Measurements from ENCODE around the gene CRTC3. TPM values are rescaled to one million over a fixed set of nuclear protein-coding genes. Genes with fewer than 3 reads are reported as not detected.

The CRTC3 gene
- total and polyA plus RNA-seq, 2 of the 13 experiments (the other 11 are each of a cell fraction or from before 2014, with no cell fraction given) = 8.4 to 11.8 TPM

DNA sequence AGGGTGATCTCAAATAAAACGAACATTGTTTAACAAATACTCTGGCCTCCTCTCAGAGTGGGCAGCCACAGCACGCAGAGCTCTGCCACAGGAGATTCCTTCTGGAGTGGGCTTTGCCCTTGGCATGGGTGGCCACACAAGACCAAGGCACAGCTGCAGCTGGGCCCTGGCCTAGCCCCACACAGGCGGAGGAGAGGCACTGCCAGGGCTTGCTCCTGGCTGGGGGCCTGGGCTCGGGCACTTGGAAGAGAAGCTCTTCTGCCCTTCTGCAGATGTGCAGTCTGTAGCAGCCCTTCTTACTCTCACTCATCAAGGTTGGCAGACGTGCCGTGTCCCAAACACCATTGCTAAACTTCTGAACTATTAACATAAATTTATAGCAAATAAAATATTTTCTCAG lies 67.2 kb downstream of the CRTC3 start:
- CTCF ChIA-PET (ENCODE audit: low intra/inter-chr PET ratio, low total read pairs) = no interaction called here
- Histone ChIP-seq H3K27me3 (ENCODE audit: control insufficient read depth in 1 of 2, insufficient read depth in 2 of 2, low read length in 2 of 2) (no peaks in the 10 kb centered on the region), H3K36me3 (replicated peaks in 1 of 2; ENCODE audit: control insufficient read depth in 1 of 2, insufficient read depth in 2 of 2, low read length in 2 of 2) (peaks cover 0 to 4% of the 10 kb centered on the region in 2 experiments; a peak in 1 of 5 replicates), H3K79me2 (ENCODE audit: insufficient read depth, low read length) (no peaks in the 10 kb centered on the region), H3K9me3 (ENCODE audit: low read length) (no peaks in the 10 kb centered on the region), H3K4me1 (ENCODE audit: insufficient read depth, low read length) (peaks cover 23% of the 10 kb centered on the region), H3K4me3 (replicated peaks in 1 of 3; ENCODE audit: insufficient read depth in 1 of 3, low read depth in 2 of 3, low read length in 3 of 3) (no peak overlapping the region), H2AFZ (ENCODE audit: low read length) (no peak overlapping the region), H3K4me2 (ENCODE audit: low read depth, low read length) (no peak overlapping the region), H3K9ac (ENCODE audit: insufficient read depth, low read depth, low read length) (no peak overlapping the region), H3K27ac (ENCODE audit: extremely low read length, insufficient read depth, low read length) (no peak overlapping the region), H4K20me1 (ENCODE audit: insufficient read depth, low read length) (no peaks in the 10 kb centered on the region)
- POLR2A ChIA-PET = no interaction called here
- in situ Hi-C loops (cut with HindIII; ENCODE audit: extremely low pct_ligation_motif_present, low pct_unique_long_range_greater_than_20kb) = no loop called here
- WGBS (ENCODE audit: low lambda C conversion rate) = 95% methylated on average over 4 of the region's 6 CpGs
- intact Hi-C loops (cut with micrococcal nuclease; ENCODE audit: unreplicated experiment) = loop anchor here (5.0 kb wide), 1 partner anchor 50 kb away; no protein-coding TSS in a partner anchor
- DNase-seq (ENCODE audit: low spot score) (no peak), FAIRE-seq (no peak), ATAC-seq (no peak)
- no peak for TF ChIP-seq ZNF672 (CRISPR knock-in tag; IDR thresholded peaks at IDR 0.05)
- BruUV-seq (replicated peaks) = no TSS peak

DNA sequence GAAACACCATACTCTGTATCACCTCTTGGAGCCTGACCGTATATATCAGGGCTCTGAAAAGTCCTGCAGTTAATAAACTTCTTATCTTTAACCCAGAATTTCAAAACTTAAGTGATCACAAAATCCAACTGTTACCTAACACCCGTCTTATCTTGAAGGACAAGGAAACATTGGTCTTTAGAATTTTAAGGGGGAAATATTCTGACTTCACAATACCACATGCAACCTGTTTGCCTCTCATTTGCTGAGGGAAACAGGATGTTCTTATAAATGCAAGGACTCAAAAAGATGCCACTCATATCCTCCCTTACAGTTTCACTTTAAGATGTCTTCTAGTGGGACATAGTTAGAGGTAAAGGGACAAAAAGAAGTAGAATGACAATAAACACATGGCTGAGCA lies 67.9 kb downstream of the CRTC3 start:
- H3K4me2 ChIP-seq (ENCODE audit: low read depth, low read length) = no peak overlapping the region
- H3K9ac ChIP-seq (ENCODE audit: insufficient read depth, low read depth, low read length) = no peak overlapping the region
- DNase-seq (ENCODE audit: low spot score) (no peak), ATAC-seq (no peak), FAIRE-seq (no peak)
- peaks cover 0 to 4% of the 10 kb centered on the region in 2 experiments; a peak in 1 of 5 replicates for H3K36me3 ChIP-seq (replicated peaks in 1 of 2; ENCODE audit: control insufficient read depth in 1 of 2, insufficient read depth in 2 of 2, low read length in 2 of 2)
- H3K27me3 ChIP-seq (ENCODE audit: control insufficient read depth in 1 of 2, insufficient read depth in 2 of 2, low read length in 2 of 2) = no peaks in the 10 kb centered on the region
- H2AFZ ChIP-seq (ENCODE audit: low read length) = no peak overlapping the region
- ChIA-PET CTCF (ENCODE audit: low intra/inter-chr PET ratio, low total read pairs) (interaction anchor here (1.2 kb wide), 1 partner anchor 278 kb away, joined by 4 read pairs; no protein-coding TSS in a partner anchor), POLR2A (no interaction called here)
- no TSS peak for BruUV-seq (replicated peaks)
- no peak overlapping the region for H3K4me3 ChIP-seq (replicated peaks in 1 of 3; ENCODE audit: insufficient read depth in 1 of 3, low read depth in 2 of 3, low read length in 3 of 3)
- H3K27ac ChIP-seq (ENCODE audit: extremely low read length, insufficient read depth, low read length) = no peak overlapping the region
- no peaks in the 10 kb centered on the region for H3K9me3 ChIP-seq (ENCODE audit: low read length)
- 100% methylated on average over 2 of the region's 2 CpGs for WGBS (ENCODE audit: low lambda C conversion rate)
- H3K79me2 ChIP-seq (ENCODE audit: insufficient read depth, low read length) = no peaks in the 10 kb centered on the region
- H3K4me1 ChIP-seq (ENCODE audit: insufficient read depth, low read length) = peaks cover 16% of the 10 kb centered on the region
- intact Hi-C loops (cut with micrococcal nuclease; ENCODE audit: unreplicated experiment) = loop anchor here (5.0 kb wide), 1 partner anchor 50 kb away; no protein-coding TSS in a partner anchor
- H4K20me1 ChIP-seq (ENCODE audit: insufficient read depth, low read length) = no peaks in the 10 kb centered on the region
- in situ Hi-C loops (cut with HindIII; ENCODE audit: extremely low pct_ligation_motif_present, low pct_unique_long_range_greater_than_20kb) = no loop called here
- no peak for TF ChIP-seq JUN (CRISPR knock-in tag; IDR thresholded peaks at IDR 0.05)
- TF ChIP-seq, protein P1, sequence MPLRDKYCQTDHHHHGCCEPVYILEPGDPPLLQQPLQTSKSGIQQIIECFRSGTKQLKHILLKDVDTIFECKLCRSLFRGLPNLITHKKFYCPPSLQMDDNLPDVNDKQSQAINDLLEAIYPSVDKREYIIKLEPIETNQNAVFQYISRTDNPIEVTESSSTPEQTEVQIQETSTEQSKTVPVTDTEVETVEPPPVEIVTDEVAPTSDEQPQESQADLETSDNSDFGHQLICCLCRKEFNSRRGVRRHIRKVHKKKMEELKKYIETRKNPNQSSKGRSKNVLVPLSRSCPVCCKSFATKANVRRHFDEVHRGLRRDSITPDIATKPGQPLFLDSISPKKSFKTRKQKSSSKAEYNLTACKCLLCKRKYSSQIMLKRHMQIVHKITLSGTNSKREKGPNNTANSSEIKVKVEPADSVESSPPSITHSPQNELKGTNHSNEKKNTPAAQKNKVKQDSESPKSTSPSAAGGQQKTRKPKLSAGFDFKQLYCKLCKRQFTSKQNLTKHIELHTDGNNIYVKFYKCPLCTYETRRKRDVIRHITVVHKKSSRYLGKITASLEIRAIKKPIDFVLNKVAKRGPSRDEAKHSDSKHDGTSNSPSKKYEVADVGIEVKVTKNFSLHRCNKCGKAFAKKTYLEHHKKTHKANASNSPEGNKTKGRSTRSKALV (CRISPR knock-in tag; IDR thresholded peaks at IDR 0.05) = no peak
- TF ChIP-seq HOXA3 (CRISPR knock-in tag; IDR thresholded peaks at IDR 0.05) = no peak
- TF ChIP-seq CBX2 (IDR thresholded peaks at IDR 0.05; ENCODE audit: low read depth, low read length) = no peak
- TF ChIP-seq CBX2 (CRISPR knock-in tag; IDR thresholded peaks at IDR 0.05; ENCODE audit: low read depth) = no peak
- TF ChIP-seq, protein P2, sequence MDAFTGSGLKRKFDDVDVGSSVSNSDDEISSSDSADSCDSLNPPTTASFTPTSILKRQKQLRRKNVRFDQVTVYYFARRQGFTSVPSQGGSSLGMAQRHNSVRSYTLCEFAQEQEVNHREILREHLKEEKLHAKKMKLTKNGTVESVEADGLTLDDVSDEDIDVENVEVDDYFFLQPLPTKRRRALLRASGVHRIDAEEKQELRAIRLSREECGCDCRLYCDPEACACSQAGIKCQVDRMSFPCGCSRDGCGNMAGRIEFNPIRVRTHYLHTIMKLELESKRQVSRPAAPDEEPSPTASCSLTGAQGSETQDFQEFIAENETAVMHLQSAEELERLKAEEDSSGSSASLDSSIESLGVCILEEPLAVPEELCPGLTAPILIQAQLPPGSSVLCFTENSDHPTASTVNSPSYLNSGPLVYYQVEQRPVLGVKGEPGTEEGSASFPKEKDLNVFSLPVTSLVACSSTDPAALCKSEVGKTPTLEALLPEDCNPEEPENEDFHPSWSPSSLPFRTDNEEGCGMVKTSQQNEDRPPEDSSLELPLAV (CRISPR knock-in tag; conservative IDR thresholded peaks at IDR 0.05; ENCODE audit: low read depth) = no peak
- no peak for TF ChIP-seq ZNF441 (CRISPR knock-in tag; IDR thresholded peaks at IDR 0.05; ENCODE audit: borderline replicate concordance)
- no peak for TF ChIP-seq MAFF (IDR thresholded peaks at IDR 0.05; ENCODE audit: low read depth, low read length)
- TF ChIP-seq RXRA (CRISPR knock-in tag; IDR thresholded peaks at IDR 0.05) = no peak
- TF ChIP-seq SIN3A (IDR thresholded peaks at IDR 0.05; ENCODE audit: borderline replicate concordance, low read depth, low read length) = no peak
- no peak for TF ChIP-seq KDM2A (CRISPR knock-in tag; IDR thresholded peaks at IDR 0.05; ENCODE audit: borderline replicate concordance, low read depth)
- TF ChIP-seq, protein P3, sequence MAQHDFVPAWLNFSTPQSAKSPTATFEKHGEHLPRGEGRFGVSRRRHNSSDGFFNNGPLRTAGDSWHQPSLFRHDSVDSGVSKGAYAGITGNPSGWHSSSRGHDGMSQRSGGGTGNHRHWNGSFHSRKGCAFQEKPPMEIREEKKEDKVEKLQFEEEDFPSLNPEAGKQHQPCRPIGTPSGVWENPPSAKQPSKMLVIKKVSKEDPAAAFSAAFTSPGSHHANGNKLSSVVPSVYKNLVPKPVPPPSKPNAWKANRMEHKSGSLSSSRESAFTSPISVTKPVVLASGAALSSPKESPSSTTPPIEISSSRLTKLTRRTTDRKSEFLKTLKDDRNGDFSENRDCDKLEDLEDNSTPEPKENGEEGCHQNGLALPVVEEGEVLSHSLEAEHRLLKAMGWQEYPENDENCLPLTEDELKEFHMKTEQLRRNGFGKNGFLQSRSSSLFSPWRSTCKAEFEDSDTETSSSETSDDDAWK (CRISPR knock-in tag; IDR thresholded peaks at IDR 0.05) = no peak
- no peak for TF ChIP-seq KDM5B (CRISPR knock-in tag; IDR thresholded peaks at IDR 0.05; ENCODE audit: borderline replicate concordance)
